ENCODE data around the gene FOXN3.

FOXN3 gene

GRCh38 chr14:89179891-89180404 lies 237.1 kb downstream of the FOXN3 start:
- Histone ChIP-seq H3K4me1 (ENCODE audit: control insufficient read depth, low read depth, low read length) (peaks cover 2% of the 10 kb centered on the region), H2BK120ac (ENCODE audit: low read depth, low read length) (no peak overlapping the region)
- no CpG with 5 or more reads among the region's 13 CpGs for WGBS (ENCODE audit: extremely low coverage, insufficient coverage, low lambda C conversion rate)

GRCh38 chr14:89178800-89179535 lies 238.1 kb downstream of the FOXN3 start:
- Histone ChIP-seq H3K9ac (ENCODE audit: low read length) (no peak overlapping the region), H3K79me2 (ENCODE audit: control insufficient read depth, insufficient read depth, low read length) (peaks cover under 1% of the 10 kb centered on the region), H2AK5ac (ENCODE audit: low read length) (no peak overlapping the region), H2BK15ac (replicated peaks; ENCODE audit: low read depth) (no peak overlapping the region), H3K79me1 (ENCODE audit: low read length) (peaks cover under 1% of the 10 kb centered on the region), H2BK5ac (ENCODE audit: low read length) (no peak overlapping the region), H3K36me3 (ENCODE audit: control insufficient read depth, insufficient read depth, low read length) (no peaks in the 10 kb centered on the region), H3K23ac (ENCODE audit: low read length) (no peak overlapping the region), H3K4me3 (ENCODE audit: low read length) (no peak overlapping the region), H3K4me2 (ENCODE audit: low read length) (no peak overlapping the region), H4K8ac (ENCODE audit: low read depth, low read length) (no peak overlapping the region), H3K4me1 (ENCODE audit: control insufficient read depth, low read depth, low read length) (peaks cover 2% of the 10 kb centered on the region), H3K27me3 (ENCODE audit: insufficient read depth, low read length, poor library complexity) (no peaks in the 10 kb centered on the region), H3K27ac (ENCODE audit: low read depth, low read length) (no peak overlapping the region), H3K18ac (ENCODE audit: low read length) (no peak overlapping the region), H2BK120ac (ENCODE audit: low read depth, low read length) (no peak overlapping the region), H3K56ac (ENCODE audit: low read length) (no peak overlapping the region), H3K4ac (ENCODE audit: low read depth, low read length) (no peak overlapping the region), H4K5ac (ENCODE audit: low read length) (no peak overlapping the region)
- DNase-seq: no peak
- WGBS (ENCODE audit: extremely low coverage, insufficient coverage, low lambda C conversion rate): no CpG with 5 or more reads among the region's 7 CpGs

More at GRCh38 chr14:89179891-89180404, 237.1 kb downstream of the FOXN3 start:
- Histone ChIP-seq H3K27me3 (ENCODE audit: insufficient read depth, low read length, poor library complexity) (no peaks in the 10 kb centered on the region), H3K4me2 (ENCODE audit: low read length) (no peak overlapping the region), H3K56ac (ENCODE audit: low read length) (no peak overlapping the region), H4K5ac (ENCODE audit: low read length) (no peak overlapping the region), H3K36me3 (ENCODE audit: control insufficient read depth, insufficient read depth, low read length) (no peaks in the 10 kb centered on the region), H3K27ac (ENCODE audit: low read depth, low read length) (no peak overlapping the region), H3K4me3 (ENCODE audit: low read length) (no peak overlapping the region), H2AK5ac (ENCODE audit: low read length) (no peak overlapping the region), H3K79me2 (ENCODE audit: control insufficient read depth, insufficient read depth, low read length) (peaks cover 2% of the 10 kb centered on the region), H3K4ac (ENCODE audit: low read depth, low read length) (no peak overlapping the region), H3K79me1 (ENCODE audit: low read length) (peaks cover 2% of the 10 kb centered on the region), H3K23ac (ENCODE audit: low read length) (no peak overlapping the region), H3K18ac (ENCODE audit: low read length) (no peak overlapping the region), H2BK15ac (replicated peaks; ENCODE audit: low read depth) (no peak overlapping the region), H4K8ac (ENCODE audit: low read depth, low read length) (no peak overlapping the region), H2BK5ac (ENCODE audit: low read length) (no peak overlapping the region), H3K9ac (ENCODE audit: low read length) (no peak overlapping the region)
- DNase-seq: no peak

- no peaks in the 10 kb centered on the region for H3K36me3 ChIP-seq (ENCODE audit: control insufficient read depth, insufficient read depth, low read length)
- no peak overlapping the region for H2BK15ac ChIP-seq (replicated peaks; ENCODE audit: low read depth)
- no peak overlapping the region for H4K5ac ChIP-seq (ENCODE audit: low read length)
- no peak overlapping the region for H3K27ac ChIP-seq (ENCODE audit: low read depth, low read length)
- no peak overlapping the region for H3K23ac ChIP-seq (ENCODE audit: low read length)
- H3K4me1 ChIP-seq (ENCODE audit: control insufficient read depth, low read depth, low read length): peaks cover 2% of the 10 kb centered on the region
- H3K9ac ChIP-seq (ENCODE audit: low read length): no peak overlapping the region
- H3K18ac ChIP-seq (ENCODE audit: low read length): no peak overlapping the region
- no peak overlapping the region for H3K4me3 ChIP-seq (ENCODE audit: low read length)
- WGBS (ENCODE audit: extremely low coverage, insufficient coverage, low lambda C conversion rate): no CpG with 5 or more reads among the region's 2 CpGs
- H3K4ac ChIP-seq (ENCODE audit: low read depth, low read length): no peak overlapping the region
- H2BK120ac ChIP-seq (ENCODE audit: low read depth, low read length): no peak overlapping the region
- no peak overlapping the region for H3K56ac ChIP-seq (ENCODE audit: low read length)
- no peaks in the 10 kb centered on the region for H3K79me1 ChIP-seq (ENCODE audit: low read length)
- no peak overlapping the region for H4K8ac ChIP-seq (ENCODE audit: low read depth, low read length)
- H2AK5ac ChIP-seq (ENCODE audit: low read length): no peak overlapping the region
- no peak for DNase-seq
- H3K79me2 ChIP-seq (ENCODE audit: control insufficient read depth, insufficient read depth, low read length): no peaks in the 10 kb centered on the region
- no peak overlapping the region for H2BK5ac ChIP-seq (ENCODE audit: low read length)
- no peak overlapping the region for H3K4me2 ChIP-seq (ENCODE audit: low read length)
- no peaks in the 10 kb centered on the region for H3K27me3 ChIP-seq (ENCODE audit: insufficient read depth, low read length, poor library complexity)
These were observed 238.7 kb downstream of the FOXN3 start for GRCh38 chr14:89178376-89178775.

GRCh38 chr14:89175881-89176799 lies 240.9 kb downstream of the FOXN3 start:
- no CpG with 5 or more reads among the region's 8 CpGs for WGBS (ENCODE audit: extremely low coverage, insufficient coverage, low lambda C conversion rate)

GRCh38 chr14:89171628-89172027 lies 245.4 kb downstream of the FOXN3 start:
- H4K5ac ChIP-seq (ENCODE audit: low read length): no peak overlapping the region
- H3K23ac ChIP-seq (ENCODE audit: low read length): no peak overlapping the region
- no peak overlapping the region for H2AK5ac ChIP-seq (ENCODE audit: low read length)
- H3K27me3 ChIP-seq (ENCODE audit: insufficient read depth, low read length, poor library complexity): no peaks in the 10 kb centered on the region
- H3K4ac ChIP-seq (ENCODE audit: low read depth, low read length): no peak overlapping the region
- H3K36me3 ChIP-seq (ENCODE audit: control insufficient read depth, insufficient read depth, low read length): no peaks in the 10 kb centered on the region
- no peak overlapping the region for H3K4me2 ChIP-seq (ENCODE audit: low read length)
- no peak overlapping the region for H3K4me3 ChIP-seq (ENCODE audit: low read length)
- no peak overlapping the region for H2BK5ac ChIP-seq (ENCODE audit: low read length)
- no peaks in the 10 kb centered on the region for H3K79me1 ChIP-seq (ENCODE audit: low read length)
- no peak overlapping the region for H2BK15ac ChIP-seq (replicated peaks; ENCODE audit: low read depth)
- H3K79me2 ChIP-seq (ENCODE audit: control insufficient read depth, insufficient read depth, low read length): no peaks in the 10 kb centered on the region
- no peak overlapping the region for H3K27ac ChIP-seq (ENCODE audit: low read depth, low read length)
- no peaks in the 10 kb centered on the region for H3K4me1 ChIP-seq (ENCODE audit: control insufficient read depth, low read depth, low read length)
- H3K9ac ChIP-seq (ENCODE audit: low read length): no peak overlapping the region
- no peak overlapping the region for H2BK120ac ChIP-seq (ENCODE audit: low read depth, low read length)
- H3K56ac ChIP-seq (ENCODE audit: low read length): no peak overlapping the region
- H4K8ac ChIP-seq (ENCODE audit: low read depth, low read length): no peak overlapping the region
- H3K18ac ChIP-seq (ENCODE audit: low read length): no peak overlapping the region
- DNase-seq: no peak

More at GRCh38 chr14:89175881-89176799, 240.9 kb downstream of the FOXN3 start:
- H3K4me1 ChIP-seq (ENCODE audit: control insufficient read depth, low read depth, low read length): peaks cover 2% of the 10 kb centered on the region
- H2AK5ac ChIP-seq (ENCODE audit: low read length): no peak overlapping the region
- H3K4me2 ChIP-seq (ENCODE audit: low read length): no peak overlapping the region
- H3K4ac ChIP-seq (ENCODE audit: low read depth, low read length): no peak overlapping the region
- H2BK5ac ChIP-seq (ENCODE audit: low read length): no peak overlapping the region
- H2BK15ac ChIP-seq (replicated peaks; ENCODE audit: low read depth): no peak overlapping the region
- H3K36me3 ChIP-seq (ENCODE audit: control insufficient read depth, insufficient read depth, low read length): no peaks in the 10 kb centered on the region
- no peak overlapping the region for H3K23ac ChIP-seq (ENCODE audit: low read length)
- no peak overlapping the region for H3K4me3 ChIP-seq (ENCODE audit: low read length)
- H3K18ac ChIP-seq (ENCODE audit: low read length): no peak overlapping the region
- H3K9ac ChIP-seq (ENCODE audit: low read length): no peak overlapping the region
- no peaks in the 10 kb centered on the region for H3K79me2 ChIP-seq (ENCODE audit: control insufficient read depth, insufficient read depth, low read length)
- no peak overlapping the region for H3K56ac ChIP-seq (ENCODE audit: low read length)
- no peaks in the 10 kb centered on the region for H3K27me3 ChIP-seq (ENCODE audit: insufficient read depth, low read length, poor library complexity)
- H3K27ac ChIP-seq (ENCODE audit: low read depth, low read length): no peak overlapping the region
- no peak overlapping the region for H4K8ac ChIP-seq (ENCODE audit: low read depth, low read length)
- DNase-seq: no peak
- no peak overlapping the region for H2BK120ac ChIP-seq (ENCODE audit: low read depth, low read length)
- H4K5ac ChIP-seq (ENCODE audit: low read length): no peak overlapping the region
- no peaks in the 10 kb centered on the region for H3K79me1 ChIP-seq (ENCODE audit: low read length)
